GM18520 (cell line): ENCODE results near the gene ITCH.
A peak's percentile ranks its signal among the peaks of the same experiment; 100 is the strongest.
"Not testable (repeated sequence)": the region's sequence is repeated elsewhere in the genome, so short reads cannot be mapped to it uniquely, and the experiment has no call there.

Source experiments
- ATAC-seq: cut with Tn5 transposase; IDR thresholded peaks from one replicate; pipeline ENCODE4 v1.9.1; 2021; ENCODE audit not compliant: unreplicated experiment

Gene ITCH

DNA sequence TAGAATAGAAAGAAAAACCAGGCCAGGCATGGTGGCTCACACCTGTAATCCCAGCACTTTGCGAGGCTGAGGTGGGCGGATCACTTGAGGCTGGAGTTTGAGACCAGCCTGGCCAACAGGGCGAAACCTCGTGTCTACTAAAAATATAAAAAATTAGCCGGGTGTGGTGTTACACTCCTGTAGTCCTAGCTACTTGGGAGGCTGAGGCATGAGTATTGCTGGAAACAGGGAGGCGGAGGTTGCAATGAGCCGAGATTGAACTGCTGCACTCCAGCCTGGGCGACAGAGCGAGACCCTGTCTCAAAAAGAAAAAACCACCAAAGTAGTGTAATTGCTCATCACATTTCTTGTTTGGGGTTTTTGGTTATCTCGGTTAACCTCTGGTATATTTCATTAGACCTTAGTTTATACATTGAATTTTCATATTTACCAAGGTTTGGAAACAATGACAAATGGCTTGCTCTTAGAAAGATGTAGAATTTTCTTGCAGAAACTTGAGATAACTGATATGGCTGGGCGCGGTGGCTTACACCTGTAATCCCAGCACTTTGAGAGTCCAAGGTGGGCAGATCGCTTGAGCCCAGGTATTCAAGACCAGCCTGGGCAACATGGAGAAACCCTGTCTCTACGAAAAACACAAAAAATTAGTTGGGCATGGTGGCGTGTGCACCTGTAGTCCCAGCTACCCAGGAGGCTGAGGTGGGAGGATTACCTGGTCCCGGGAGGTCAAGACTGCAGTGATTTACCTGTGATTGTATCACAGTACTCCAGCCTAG, 14.2 kb downstream of the ITCH start:
- peak; percentile 71 for ATAC-seq

- ATAC-seq = no peak
These were observed 19.1 kb downstream of the ITCH start for GRCh38 chr20:34382174-34382573.

- not testable (repeated sequence) for ATAC-seq
These were observed 19.9 kb downstream of the ITCH start for GRCh38 chr20:34382877-34383455.

- no peak for ATAC-seq
These were observed 22.4 kb downstream of the ITCH start for GRCh38 chr20:34385464-34385863.

DNA sequence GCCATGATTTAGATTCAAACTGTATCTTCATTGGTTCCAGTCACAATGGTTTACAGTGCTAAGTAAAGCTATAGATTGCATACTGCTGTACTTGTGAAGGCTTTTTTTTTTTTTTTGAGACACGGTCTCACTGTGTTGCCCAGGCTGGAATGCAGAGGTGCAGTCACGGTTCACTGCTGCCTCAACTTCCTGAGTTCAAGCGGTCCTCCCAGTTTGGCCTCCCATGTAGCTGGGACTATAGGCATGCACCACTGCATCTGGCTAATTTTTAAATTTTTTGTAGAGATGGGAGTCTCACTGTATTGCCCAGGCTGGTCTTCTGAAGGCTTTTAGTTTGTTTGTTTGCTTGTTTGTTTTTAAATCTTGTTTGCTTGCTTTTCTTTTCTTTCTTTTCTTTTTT, 24.9 kb downstream of the ITCH start:
- ATAC-seq = no peak

DNA sequence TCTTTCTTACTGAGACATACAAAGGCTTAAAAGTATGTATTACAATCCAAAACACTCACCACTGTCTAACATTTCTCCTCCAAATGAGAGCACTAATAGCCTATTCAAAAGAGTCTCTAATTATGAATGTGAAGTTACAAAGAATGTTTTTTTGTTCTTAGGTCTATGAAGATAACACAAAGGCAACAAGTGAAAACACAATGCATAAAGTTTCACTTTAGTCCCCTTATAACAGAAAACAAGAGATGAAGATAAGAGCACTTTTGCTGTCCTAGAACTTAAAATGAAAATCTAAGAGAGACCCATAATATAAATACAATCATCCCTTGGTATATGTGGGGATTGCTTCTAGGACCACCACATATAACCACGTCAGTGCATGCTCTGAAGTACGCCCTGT, 25.6 kb downstream of the ITCH start:
- ATAC-seq = no peak

- ATAC-seq = no peak
These were observed 26.3 kb downstream of the ITCH start for GRCh38 chr20:34389206-34389953.

DNA sequence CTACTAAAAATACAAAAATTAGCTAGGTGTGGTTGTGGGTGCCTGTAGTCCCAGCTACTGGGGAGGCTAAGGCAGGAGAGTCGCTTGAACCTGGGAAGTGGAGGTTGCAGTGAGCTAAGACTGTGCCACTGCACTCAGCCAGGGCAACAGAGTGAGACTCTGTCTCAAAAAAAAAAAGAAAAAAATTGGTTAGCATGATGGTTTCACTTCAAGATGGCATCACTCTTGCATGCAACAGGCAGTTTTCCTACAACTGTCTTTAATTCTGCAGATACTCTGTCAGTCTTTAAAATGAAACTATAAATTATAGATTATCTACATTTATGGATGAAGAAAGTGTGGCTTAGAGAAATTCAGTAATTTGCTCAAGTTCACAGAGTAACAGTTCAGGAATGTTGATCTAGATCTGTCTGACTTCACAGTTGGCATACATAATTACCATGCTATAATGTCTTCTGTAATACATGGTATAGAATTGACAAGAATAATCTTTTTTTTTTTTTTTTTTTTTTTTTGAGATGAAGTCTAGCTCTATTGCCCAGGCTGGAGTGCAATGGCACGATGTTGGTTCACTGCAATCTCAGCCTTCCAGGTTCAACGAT, 27.0 kb downstream of the ITCH start:
- no peak for ATAC-seq

DNA sequence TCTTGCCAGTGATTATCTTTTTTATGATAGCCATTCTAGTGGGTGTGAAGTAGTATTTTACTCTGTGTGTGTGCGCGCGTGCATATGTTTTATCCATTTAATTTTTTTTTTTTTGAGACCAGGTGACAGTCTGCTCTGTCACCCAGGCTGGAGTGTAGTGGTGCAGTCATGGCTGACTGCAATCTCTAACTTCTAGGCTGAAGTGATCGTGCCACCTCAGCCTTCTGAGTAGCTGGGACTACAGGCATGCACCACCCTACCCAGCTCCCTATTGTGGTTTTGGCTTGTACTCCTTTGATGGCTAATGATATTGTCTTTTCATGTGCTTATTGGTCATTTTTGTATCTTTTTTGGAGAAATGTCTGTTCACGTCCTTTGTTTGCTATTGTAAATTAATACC, 33.3 kb downstream of the ITCH start:
- ATAC-seq = no peak

- ATAC-seq = no peak
These were observed 34.0 kb downstream of the ITCH start for GRCh38 chr20:34397096-34397495.

GRCh38 chr20:34400776-34401175, 37.7 kb downstream of the ITCH start:
- ATAC-seq = not testable (repeated sequence)

DNA sequence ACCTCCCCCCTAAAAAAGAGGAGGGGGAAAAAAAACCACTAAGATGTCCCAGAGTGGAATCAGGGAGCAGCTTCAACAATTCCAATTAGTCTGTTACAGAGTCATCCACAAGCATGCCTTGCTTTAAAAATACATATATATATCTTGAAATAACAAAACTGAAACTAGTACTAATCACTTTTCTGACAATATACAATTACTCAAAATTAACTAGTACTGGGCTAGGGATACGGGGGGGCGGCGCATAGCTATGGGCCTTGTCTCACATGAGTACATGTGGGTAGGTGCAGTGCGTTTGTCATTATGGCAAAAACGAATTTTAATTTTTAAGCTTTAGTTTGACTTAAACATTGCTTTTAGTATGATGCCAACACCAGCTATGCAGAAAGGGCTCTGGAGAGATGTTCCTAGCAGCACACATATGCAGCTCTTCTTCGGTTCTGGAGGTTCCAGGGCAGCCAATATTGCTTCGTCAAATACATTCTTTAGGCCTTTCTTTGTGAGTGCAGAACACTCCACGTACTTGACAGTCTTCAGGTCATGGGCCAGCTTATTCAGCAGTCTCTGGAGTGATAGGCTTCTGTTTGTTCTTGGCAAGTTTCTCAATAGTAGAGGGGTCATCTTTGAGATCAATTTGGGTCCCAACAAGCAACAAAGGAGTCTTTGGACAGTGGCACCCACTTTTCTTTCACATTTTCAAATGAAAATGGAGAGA, 38.8 kb downstream of the ITCH start:
- no peak for ATAC-seq

- no peak for ATAC-seq
These were observed 39.4 kb downstream of the ITCH start for GRCh38 chr20:34402461-34402860.

DNA sequence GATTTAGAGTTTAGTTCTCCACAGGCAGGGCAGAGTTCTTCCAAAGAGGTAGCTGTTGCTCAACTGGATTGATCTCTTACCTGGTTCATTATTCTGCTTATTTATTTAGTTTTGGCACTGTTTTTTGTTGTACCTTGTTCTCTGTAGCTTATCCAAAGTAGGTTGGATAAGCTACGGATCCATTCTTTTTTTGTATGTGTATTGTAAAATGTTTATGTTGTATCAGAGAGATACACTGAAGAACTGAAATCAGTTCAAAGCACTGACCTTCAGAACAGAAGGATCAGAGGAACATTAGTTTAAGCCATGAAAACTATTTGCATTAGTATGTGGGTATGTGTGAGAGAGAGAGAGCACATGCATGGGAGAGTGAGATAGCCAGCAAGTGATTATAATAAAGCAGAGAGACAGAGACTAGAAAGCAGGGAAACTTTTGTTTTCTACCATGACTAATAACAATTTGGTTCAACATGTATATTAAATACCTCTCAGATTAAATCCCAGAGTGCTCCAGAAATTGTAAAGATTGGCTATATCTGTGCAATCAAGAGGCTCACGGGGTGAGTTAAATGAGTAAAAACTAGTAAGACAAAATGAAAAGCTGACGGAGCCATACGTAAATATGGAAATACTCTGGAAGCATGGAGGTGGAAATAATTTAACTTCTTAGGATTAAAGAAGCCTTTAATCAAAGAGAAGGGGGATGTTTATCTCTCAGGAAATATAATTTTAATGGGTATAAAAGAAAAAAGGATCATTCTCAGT, 40.2 kb downstream of the ITCH start:
- ATAC-seq = no peak

GRCh38 chr20:34403908-34404307, 40.8 kb downstream of the ITCH start:
- ATAC-seq = no peak

GRCh38 chr20:34404803-34405202, 41.7 kb downstream of the ITCH start:
- ATAC-seq = no peak

DNA sequence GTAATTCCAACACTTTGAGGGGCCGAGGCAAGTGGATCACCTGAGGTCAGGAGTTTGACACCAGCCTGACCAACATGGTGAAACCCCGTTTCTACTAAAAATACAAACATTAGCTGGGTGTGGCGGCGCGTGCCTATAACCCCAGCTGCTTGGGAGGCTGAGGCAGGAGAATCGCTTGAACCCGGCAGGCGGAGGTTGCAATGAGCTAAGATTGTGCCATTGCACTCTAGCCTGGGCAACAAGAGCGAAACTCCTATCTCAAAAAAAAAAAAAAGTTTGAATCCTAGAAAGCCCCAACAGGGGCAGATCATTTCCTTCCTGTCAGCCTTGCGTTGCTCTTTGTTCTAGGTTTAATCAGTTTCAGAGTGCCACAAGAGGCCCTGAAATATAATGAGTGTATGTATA, 42.2 kb downstream of the ITCH start:
- ATAC-seq = not testable (repeated sequence)

DNA sequence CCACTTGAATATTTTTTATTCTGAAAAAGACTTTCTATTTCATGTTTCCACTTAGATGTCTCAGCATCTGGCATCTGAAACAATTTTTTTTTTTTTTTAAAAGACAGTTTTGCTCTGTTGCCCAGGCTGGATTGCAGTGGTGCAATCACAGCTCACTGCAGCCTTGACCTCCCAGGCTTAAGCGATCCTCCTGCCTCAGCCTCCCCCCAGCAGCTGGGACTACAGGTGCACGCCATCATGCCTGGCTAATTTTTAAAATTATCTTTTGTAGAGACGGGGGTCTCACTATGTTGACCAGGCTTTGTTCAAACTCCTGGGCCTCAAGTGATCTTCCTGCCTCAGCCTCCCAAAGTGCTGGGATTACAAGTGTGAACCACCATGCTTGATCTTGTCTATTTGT, 42.9 kb downstream of the ITCH start:
- not testable (repeated sequence) for ATAC-seq

DNA sequence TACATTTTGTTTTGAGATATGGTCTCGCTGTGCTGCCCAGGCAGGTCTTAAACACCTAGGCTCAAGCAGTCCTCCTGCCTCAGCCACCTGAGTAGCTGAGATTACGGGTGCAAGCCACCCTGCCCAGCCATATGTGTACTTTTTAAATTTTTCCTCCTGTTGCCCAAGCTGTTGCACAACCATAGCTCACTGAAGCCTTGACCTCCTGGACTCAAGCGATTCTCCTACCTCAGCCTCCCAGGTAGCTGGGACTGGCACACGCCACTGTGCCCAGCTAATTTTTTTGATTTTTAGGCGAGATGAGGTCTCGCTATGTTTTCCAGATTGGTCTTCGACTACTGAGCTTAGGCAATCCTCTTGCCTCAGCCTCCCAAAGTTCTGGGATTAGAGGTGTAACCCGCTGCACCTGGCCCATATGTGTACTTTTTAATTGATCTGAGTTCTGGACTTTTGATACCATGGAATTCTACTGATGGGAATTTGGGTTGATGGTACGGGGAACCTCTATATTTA, 44.9 kb downstream of the ITCH start:
- ATAC-seq = no peak

GRCh38 chr20:34410336-34410735, 47.3 kb downstream of the ITCH start:
- no peak for ATAC-seq
